Activated CD8-positive, alpha-beta memory T cell treated with anti-CD3 and anti-CD28 coated beads for 36 hours (primary cell): ENCODE results near the gene GSG1L. TPM values are rescaled to one million over a fixed set of nuclear protein-coding genes. Genes with fewer than 3 reads are reported as not detected.

Experiments
- CTCF ChIA-PET: fragments of 350-600 bp; sonication (Branson Sonifier 250); formaldehyde crosslinking; loops from one replicate; lab custom pipeline; 2021; ENCODE audit warnings: antibody characterized with exemption; lab: Charles Lee
- POLR2A ChIA-PET: fragments of 350-600 bp; sonication (Branson Sonifier 250); formaldehyde crosslinking; loops from one replicate; lab custom pipeline; 2021; ENCODE audit warnings: antibody characterized with exemption; lab: Charles Lee
- total RNA-seq, 2 experiments: library from RNA; stranded (reverse); gene quantifications; one replicate each; pipeline ENCODE4 v1.2.3, GENCODE V29; 2021

Gene GSG1L
- total RNA-seq, 2 experiments from 2014 or later, result not detected

DNA sequence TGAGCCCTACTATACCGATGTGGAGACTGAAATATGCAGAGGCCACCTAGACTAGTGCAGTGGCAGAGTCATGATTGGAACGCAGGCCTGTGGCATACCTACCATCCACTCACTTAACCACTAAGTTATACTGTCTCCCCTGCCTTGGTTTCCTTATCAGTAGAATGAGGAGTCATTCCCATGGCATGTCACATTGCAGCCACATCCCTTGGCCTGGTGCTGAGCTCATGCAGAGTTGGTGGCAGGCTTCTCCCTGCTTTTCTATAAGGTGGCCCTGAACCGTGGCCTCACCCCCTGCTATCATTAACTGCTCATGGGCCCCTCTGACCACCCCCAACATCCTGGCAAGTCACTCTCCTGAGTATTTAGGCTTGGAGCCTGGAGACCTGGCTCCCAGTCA, 301.1 kb downstream of the GSG1L start:
- POLR2A ChIA-PET, result no interaction called here
- CTCF ChIA-PET, result no interaction called here

DNA sequence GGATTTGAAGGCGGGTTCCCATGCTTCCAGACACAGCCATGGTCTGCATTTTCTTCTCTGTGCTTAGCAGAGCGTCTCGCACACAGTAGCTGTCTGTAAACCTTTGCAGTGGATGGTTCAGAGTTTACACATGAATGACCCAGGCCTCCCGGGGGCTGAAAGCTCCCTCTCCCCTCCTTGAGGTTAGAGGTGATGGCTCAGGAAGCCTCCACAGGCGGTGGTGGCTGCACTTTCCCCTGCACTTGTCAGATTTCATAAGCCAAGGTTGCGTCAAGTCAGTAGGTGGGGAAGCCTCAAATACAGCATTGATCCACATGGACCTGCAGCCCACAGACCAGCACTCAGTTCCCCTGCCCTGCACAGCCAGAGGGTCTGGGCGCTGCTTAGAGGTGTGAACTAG, 301.7 kb downstream of the GSG1L start:
- POLR2A ChIA-PET, result no interaction called here
- CTCF ChIA-PET, result no interaction called here

DNA sequence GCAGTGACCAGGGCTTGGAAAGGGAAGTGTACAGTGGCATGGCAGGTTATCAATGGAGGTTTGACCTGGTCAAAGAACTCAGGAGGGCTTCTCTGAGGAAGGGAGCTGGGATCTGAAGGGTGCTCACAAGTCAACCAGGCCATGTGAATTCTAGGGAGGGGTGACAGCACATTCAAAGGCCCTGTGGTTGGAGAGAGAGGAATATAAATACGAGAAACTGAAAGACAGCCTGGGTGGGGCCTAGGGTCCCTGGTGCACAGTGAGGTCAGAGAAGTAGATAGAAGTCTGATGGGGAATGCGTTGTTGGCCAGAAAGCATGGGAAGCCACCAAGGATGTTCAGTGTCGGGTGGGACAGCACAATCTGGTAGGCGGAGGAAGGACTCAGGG, 302.7 kb downstream of the GSG1L start:
- ChIA-PET POLR2A (no interaction called here), CTCF (no interaction called here)

DNA sequence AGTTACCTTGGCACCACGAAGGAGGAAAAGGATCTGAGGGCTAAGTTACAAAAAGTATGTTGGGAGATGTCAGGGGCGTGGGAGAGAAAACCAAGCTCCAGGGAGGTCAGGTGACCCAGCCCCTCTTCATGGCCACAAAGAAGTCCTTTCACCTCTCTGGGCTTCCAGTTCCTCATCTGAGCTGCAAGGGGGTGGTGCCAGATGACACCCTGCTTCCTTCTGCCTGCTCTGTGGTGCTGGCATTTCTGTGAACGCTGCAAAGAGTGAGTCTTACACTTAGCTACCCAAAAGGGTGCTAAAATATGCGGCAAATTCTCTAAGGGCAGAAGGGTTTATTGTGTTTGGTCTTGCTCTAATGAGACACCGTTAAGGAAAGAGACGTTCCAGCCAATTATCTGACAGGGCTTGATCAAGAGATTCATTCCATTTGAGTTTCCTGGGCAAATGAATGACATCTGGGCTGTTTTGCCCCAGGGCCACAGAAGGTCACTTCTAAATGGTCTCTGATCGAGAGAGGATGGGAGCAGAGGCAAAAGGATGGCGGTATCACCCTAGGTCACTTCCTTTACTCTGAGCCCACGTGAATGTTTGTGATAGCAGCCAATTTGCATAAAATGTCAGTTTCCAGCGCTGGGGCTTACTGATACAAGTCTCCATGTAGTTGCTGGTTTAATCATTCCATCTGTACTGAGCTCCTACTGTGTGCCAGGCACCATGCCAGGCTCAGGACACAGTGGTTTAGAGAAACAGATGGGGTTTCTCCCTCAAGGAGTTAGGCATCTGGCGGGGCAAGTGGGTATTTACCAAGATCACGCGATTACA, 303.3 kb downstream of the GSG1L start:
- ChIA-PET CTCF (no interaction called here), POLR2A (no interaction called here)

DNA sequence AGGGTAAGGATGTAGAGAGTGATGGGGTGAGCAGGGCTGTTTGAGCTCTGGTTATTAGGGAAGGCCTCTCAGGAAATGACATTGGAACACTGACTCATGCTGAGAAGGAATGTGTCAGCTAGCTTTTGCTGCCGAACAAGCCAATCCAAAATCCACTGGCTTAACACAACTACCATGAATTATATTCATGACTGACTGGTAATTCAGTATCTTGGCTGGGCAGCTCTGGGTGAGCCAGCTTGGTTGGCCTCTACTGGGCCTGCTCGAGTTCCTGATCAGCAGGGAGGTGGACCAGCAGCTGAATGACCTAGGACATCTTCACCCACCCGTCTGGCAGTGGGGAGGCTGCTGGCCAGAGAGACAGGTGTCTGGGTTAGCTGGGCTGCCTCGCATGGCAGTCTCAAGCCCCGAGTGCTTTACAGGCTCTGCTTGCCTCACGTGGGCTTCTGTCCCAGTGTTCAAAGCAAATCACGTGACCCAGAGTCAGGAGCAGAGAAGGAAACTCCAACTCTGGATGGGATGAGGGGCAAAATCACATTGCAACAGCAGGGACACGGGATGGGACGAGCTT, 304.1 kb downstream of the GSG1L start:
- CTCF ChIA-PET, result no interaction called here

DNA sequence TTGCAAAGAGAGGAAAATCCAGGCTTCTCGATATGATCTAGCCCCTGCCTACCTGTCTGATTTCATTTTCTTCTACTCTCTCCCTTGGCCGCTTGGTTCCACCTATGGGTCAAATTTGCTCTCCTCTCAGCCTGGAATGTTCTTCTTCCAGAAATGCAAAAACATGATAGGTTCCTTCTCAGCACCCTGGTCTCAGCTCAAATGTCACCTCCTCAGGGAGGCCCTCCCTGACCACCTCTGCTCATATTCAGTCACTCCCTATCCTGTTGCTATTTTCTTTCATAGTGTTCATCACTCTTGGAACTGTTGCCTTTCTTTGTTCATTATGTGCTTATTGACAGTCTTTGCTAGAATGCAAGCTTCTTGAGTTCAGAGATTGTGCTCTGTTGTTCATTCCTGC, 305.0 kb downstream of the GSG1L start:
- POLR2A ChIA-PET, result no interaction called here
- CTCF ChIA-PET, result no interaction called here

More for the DNA sequence above, 304.1 kb downstream of the GSG1L start:
- POLR2A ChIA-PET, result no interaction called here

DNA sequence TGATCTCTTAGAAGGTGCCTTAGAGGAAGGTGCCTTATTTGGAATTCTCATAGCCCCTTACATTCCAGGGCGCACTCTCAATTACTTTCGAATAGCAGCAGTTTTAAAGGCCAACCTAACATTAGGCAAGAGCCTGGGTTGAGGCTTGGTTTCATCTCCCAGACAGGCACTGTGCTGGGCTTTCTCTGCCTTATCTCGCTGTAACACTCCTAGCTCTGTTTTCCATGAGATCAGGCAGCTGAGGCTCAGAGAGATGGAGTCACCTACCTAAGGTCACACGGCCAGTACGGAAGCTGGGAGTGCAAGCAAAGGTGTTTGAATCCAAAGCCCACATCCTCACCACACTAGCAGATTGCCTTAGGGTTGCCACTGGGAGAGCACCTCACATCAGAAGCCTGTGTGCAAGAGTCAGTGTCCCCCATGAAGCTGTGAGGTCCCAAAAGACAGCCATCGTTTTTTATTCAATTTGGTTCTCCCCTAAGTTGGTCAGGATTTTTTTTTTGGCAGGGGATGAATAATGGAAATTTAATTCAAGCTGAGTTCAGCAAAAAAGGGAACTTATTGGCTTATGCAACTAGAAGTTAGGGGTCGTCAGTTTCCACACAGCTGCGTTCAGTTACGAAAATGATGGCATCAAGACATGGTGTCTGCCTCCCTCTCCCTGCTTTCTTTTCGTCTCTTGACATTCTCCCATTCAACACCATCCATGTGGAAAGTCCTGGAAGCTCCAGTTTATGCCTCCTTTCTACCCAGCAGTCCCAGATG, 307.1 kb downstream of the GSG1L start:
- ChIA-PET POLR2A (no interaction called here), CTCF (interaction anchor here (0.5 kb wide), 1 partner anchor 52 kb away, joined by 6 read pairs; no protein-coding TSS in a partner anchor)

DNA sequence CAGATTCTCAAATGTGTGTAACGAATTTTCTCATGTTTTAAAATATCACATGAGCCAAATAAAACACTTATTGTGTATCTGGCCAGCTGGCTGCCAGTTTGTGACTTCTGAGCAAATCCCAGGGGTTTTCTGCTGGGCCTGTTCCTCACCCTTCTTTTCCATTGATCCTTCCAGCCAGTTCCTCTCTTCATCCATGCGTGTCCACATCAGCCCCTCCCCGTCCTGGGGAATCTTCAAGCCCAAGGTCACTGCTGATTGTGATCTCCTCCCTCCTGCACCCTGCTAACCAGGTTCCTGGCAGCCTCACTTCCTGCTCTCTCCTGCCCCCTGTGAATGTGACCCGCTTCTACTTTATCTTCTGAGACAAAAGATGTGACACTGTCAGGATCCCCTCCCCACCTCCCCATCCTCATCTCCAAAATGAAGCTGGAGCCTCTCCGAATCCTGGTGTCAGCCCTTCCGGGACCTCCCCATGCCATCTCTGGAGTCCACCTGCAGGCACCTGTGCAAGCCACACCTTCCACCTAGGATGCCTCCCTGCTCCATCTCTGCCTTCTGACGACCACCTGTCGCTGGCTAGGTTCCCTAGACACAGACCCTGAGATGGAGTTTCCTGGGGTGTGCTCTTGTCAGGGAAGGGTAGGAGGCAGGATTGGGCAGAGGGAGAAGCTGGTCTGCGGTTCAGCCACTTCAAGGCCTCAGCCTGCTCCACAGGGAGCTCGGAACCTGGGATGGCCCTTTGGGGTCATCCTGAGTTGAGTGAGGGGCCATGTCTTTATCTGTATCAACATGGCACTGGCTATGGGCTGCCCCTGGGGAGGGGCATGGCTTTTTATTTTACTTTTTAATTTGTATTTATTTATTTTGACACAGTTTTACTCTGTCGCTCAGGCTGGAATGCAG, 308.5 kb downstream of the GSG1L start:
- ChIA-PET CTCF (no interaction called here), POLR2A (no interaction called here)

DNA sequence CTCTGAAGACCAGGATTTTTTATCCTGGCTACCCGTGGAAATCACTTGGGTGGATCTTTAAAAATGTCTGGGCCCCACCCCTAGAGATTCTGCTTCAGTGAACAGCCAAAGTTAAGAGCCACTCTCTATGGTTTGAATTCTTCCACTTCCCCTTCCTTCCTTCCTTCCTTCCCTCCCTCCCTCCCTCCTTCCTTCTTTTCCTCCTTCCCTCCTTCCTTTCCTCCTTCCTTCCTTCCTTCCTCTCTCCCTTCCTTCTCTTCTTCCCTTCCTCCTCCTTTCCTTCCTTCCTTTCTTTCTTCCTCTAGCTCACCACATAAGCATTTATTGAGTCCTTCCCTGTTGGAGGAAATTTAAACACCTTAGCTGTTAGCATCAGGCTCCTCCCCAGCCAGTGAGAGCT, 310.0 kb downstream of the GSG1L start:
- ChIA-PET POLR2A (no interaction called here), CTCF (no interaction called here)

DNA sequence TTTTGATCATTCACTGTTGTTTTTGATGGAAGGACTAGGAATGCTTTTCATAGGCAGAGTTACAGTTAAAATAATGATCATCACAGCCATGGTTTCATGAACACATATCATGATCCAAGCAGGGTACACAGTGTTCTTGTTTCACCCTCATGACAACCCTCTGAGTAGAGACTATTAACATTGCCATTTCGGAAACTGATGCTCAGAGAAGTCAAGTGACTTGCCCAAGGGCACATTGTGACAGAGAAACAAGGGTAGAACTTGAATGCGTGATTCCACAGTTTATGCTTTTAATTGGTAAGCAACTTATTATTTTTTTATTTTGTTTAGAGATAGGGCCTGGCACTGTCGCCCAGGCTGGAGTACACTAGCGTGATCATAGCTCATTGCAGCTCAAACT, 311.3 kb downstream of the GSG1L start:
- CTCF ChIA-PET, result no interaction called here
- POLR2A ChIA-PET, result no interaction called here

DNA sequence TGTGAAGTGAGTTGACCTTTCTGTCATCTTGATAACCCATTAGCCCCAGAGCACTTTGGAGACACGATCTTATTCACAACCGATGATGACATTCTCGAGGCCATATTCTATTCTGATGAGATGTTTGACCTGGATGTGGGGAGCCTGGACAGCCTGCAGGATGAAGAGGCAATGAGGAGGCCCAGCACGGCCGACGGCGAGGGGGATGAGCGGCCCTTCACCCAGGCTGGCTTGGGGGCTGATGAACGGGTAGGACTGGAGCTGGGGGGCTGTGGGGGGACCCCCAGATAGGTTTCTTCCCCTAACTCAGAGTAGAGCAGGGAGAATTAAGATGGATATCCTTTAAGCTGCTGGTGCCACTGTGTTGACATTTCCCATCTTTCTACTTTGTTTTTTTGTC, 311.8 kb downstream of the GSG1L start:
- CTCF ChIA-PET, result no interaction called here
- POLR2A ChIA-PET, result no interaction called here

DNA sequence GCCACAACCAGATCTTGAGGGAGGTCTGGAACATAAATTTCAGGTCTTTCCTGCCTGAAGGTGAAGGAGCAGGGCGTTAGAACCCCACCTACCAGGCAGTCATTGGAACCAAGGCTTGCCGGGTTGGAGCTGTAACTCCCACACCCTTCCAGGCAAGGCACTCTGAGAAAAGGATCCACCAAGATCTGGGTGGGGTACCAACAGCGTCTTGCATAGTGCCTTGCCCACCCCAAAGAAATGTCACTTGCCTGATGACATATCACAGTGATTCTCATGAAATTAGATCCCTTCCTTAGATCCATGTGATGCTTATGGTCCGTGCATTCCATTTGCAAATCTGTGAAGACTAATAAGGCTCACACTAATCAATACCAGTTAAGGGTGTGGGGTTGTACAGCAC, 312.3 kb downstream of the GSG1L start:
- ChIA-PET POLR2A (no interaction called here), CTCF (no interaction called here)

DNA sequence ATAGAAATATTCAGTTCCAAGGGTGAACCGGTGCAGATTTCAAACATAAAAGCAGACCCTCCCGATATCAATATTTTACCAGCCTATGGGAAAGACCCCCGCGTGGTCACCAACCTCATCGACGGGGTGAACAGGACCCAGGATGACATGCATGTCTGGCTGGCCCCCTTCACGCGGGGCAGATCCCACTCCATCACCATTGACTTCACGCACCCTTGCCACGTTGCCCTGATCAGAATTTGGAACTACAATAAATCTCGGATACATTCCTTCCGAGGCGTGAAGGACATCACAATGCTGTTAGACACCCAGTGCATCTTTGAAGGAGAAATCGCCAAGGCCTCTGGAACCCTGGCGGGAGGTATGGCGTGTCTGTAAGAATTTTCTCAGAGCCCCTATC, 313.6 kb downstream of the GSG1L start:
- CTCF ChIA-PET, result no interaction called here
- POLR2A ChIA-PET, result no interaction called here

DNA sequence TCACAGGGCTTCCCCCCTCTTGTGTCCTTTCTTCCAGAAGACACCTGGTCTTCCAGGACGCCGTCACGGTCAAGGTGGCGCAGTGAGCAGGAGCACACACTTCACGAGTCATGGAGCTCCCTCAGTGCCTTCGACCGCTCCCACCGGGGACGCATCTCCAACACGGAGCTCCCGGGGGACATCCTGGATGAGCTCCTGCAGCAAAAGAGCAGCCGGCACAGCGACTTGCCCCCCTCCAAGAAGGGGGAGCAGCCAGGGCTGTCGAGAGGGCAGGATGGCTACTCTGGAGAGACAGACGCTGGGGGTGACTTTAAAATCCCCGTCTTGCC, 314.0 kb downstream of the GSG1L start:
- POLR2A ChIA-PET, result no interaction called here
- CTCF ChIA-PET, result no interaction called here

DNA sequence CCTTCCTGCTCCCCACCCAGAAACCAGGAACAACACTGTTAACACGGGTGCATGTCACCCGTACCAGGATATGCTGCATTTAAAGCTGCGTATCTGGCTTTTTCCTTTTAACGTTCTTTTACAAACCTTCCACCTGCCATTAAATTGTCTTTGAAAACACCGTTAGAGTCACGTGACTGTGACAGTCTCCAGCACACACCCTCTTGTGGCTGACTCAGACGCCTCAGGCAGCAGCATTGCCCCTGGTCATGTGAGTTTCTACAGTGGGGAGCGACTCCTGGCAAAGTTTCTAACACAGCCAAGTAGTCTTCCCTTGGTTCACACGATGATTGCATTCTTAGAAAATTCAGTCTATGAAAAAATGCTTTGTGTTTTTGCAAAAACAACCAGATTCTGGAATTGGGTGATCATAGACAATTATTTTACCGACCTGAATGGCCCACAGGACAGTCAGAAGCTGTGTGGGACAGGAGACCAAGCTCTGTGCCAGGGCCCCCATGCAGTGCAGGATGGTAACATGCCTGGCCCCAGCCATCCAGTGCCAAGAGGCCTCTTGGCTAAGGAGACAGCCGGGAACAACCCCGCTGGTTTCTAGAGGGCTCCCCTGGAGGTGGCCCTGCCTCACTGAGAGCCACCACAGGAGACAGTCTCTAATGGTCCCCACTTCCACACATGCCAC, 314.5 kb downstream of the GSG1L start:
- ChIA-PET POLR2A (interaction anchor here (0.6 kb wide), 1 partner anchor 203 kb away, joined by 3 read pairs; no protein-coding TSS in a partner anchor), CTCF (no interaction called here)

DNA sequence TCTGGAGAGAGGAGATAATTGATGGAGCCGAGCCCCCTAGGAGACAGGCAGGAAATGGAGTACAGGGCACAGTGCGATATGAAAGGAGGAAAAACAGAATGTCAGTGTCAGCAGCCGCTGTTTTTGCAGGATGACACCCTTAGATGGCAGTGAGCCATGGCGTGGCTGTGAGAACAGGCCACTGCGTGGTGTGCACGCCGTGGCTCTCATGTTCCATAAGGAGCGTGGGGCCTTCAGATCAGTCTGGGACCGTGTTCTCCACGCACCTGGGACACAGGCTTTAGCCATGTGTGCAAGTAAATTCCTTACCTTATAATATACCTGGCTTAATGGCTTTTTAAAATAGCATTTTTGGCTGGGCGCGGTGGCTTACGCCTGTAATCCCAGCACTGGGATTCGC, 315.6 kb downstream of the GSG1L start:
- POLR2A ChIA-PET, result no interaction called here
- CTCF ChIA-PET, result no interaction called here

DNA sequence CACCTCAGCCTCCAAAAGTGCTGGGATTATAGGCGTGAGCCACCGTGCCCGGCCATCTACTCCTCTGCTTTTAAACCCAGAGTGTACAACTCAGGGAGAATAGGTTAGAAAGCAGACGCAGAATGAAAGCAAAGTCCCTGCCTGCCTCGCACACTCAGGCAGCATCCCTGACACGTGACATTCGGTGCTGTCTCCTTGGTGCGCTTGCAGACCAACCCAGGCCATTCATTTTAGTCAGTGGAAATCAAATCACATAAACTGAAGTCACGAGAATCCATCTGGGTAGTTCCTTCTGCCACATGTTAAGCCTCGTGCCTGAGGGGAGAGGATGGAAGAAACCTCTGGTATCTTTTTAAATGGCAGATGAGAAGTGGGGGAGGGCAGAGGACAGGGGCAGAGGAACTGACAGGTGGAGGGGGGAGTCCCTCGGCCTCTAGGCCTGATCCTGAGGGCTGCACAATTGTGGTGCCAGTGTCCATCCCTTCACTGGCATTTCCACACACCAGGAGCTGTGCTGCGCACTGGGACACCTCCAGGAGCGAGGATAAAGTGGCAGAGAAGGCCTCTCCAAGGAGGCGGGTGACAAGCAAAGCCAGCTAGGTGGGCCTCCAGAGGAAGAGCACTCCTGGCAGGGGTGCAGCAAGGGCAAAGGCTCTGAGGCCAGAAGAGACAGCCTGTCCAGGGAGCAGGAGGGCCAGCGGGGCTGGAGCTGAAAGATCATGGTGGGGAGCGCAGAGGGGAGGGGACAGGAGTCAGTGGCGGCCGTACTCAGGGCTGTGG, 317.2 kb downstream of the GSG1L start:
- POLR2A ChIA-PET, result no interaction called here
- CTCF ChIA-PET, result no interaction called here

DNA sequence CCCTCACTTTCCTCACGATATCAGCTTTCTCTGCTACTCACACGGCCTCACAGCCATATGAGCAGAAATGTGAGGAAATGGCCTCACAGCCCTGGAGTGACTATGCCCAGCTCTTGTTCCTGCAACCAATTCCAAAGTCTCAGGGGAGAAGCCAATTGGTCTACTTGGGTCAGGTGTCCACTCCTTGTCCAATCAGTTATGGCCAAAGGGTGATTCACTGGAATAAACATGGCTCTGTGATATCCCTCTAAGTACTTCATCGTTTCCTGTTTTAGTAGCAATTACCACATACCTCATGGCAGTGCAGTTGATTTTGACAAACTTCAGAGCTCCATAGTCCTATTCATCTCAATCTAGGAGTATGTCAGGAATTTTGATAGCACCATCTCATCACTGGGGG, 318.2 kb downstream of the GSG1L start:
- ChIA-PET POLR2A (no interaction called here), CTCF (no interaction called here)

DNA sequence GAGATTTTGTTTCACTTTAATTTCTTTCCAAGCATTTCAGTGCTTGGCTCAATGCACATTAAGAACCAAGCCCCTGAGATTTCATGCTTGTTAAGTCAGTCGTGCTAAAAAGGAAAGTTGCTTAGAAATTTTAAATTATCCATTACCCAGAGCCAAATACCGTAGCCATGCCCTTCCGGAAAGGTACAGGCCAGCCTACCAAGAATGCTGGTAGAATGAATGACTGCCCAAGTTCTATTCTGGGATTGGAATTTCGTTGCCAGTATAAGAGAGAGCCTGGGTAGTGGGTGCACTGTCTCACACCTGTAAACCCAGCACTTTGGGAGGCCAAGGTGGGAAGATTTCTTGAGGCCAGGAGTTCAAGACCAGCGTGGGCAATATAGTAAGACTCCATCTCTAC, 319.6 kb downstream of the GSG1L start:
- CTCF ChIA-PET, result no interaction called here

More for the DNA sequence above, 319.6 kb downstream of the GSG1L start:
- POLR2A ChIA-PET, result no interaction called here
